ENCODE measurements around the gene CYYR1. TPM values are rescaled to one million over a fixed set of nuclear protein-coding genes. Genes with fewer than 3 reads are reported as not detected.

CYYR1 gene
- polyA plus RNA-seq, 1 donor from 2014 or later = 0.62 TPM

DNA sequence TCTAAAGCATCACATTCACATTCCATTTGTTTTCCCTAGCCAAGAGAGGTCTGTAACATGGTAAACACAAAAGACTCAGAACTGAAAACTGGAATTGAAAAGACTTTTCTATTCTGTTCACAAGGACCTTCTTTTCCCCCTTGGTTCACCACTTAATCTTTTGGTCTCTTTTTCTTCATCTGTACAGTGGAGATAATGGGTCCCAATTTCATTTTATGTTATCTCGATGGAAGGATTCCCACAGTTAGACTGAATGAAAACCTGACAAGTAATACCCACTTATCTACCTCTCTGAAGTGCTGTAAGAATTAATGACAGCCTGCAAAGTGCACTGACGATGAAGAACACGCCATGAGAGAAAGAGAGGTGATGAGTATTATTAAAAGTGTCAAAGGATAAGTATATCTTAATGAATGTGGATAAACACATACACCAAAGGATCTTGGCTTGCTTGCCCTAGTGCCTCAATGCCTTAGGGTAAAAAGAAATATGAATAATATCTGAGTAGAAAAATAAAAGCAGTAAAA lies 71.5 kb downstream of the CYYR1 start:
- Histone ChIP-seq H3K4me2 (ENCODE audit: low read length) (peak overlapping the region; percentile 62), H3K9me3 (ENCODE audit: low read length) (no peaks in the 10 kb centered on the region), H3K9me2 (ENCODE audit: insufficient read depth, low read length) (no peaks in the 10 kb centered on the region), H3K27me3 (ENCODE audit: insufficient read depth, low read depth, low read length) (no peaks in the 10 kb centered on the region), H3K36me3 (ENCODE audit: insufficient read depth, low read length) (no peaks in the 10 kb centered on the region), H3F3A (ENCODE audit: insufficient read depth, low read length, poor library complexity, severe bottlenecking) (no peaks in the 10 kb centered on the region), H3K9ac (ENCODE audit: low read length) (no peak overlapping the region), H4K20me1 (ENCODE audit: insufficient read depth) (no peaks in the 10 kb centered on the region), H2AFZ (ENCODE audit: low read depth, low read length) (no peak overlapping the region), H3K79me2 (replicated peaks; ENCODE audit: insufficient read depth, low read length) (peaks cover 5% of the 10 kb centered on the region), H3K4me3 (ENCODE audit: low read length) (peak overlapping the region; percentile 14), H3K27ac (ENCODE audit: low read length) (peak overlapping the region; percentile 66)
- TF ChIP-seq POLR2AphosphoS5 (IDR thresholded peaks at IDR 0.05) (peak; percentile 95), RAD21 (conservative IDR thresholded peaks at IDR 0.05) (peak; percentile 15), EP300 (conservative IDR thresholded peaks at IDR 0.05; ENCODE audit: poor library complexity, severe bottlenecking) (peak; percentile 94), REST (IDR thresholded peaks at IDR 0.05; ENCODE audit: borderline replicate concordance) (peak; percentile 55), MXI1 (conservative IDR thresholded peaks at IDR 0.05; ENCODE audit: poor library complexity, severe bottlenecking) (no peak)
- TF ChIP-seq, protein P1, sequence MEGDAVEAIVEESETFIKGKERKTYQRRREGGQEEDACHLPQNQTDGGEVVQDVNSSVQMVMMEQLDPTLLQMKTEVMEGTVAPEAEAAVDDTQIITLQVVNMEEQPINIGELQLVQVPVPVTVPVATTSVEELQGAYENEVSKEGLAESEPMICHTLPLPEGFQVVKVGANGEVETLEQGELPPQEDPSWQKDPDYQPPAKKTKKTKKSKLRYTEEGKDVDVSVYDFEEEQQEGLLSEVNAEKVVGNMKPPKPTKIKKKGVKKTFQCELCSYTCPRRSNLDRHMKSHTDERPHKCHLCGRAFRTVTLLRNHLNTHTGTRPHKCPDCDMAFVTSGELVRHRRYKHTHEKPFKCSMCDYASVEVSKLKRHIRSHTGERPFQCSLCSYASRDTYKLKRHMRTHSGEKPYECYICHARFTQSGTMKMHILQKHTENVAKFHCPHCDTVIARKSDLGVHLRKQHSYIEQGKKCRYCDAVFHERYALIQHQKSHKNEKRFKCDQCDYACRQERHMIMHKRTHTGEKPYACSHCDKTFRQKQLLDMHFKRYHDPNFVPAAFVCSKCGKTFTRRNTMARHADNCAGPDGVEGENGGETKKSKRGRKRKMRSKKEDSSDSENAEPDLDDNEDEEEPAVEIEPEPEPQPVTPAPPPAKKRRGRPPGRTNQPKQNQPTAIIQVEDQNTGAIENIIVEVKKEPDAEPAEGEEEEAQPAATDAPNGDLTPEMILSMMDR (IDR thresholded peaks at IDR 0.05; ENCODE audit: poor library complexity, severe bottlenecking) = no peak

DNA sequence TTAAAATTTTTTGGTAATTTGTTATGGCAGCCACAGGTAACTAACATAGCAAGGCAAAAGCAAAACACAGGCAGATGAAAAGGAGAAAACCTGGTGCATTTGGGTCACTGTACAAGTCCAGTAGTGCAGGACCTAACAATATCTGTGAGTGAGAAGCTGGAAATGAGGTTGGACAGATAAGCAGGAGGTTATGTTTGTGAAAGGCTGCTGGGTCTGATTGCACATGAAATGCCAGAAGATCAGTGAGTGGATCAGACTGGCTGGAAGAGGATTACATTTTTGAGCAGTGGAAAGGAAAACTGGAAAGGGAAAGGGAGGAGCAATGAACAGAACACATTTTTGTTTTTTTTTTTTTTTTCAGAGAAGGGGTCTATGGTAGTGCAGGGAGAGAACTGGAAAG lies 73.6 kb downstream of the CYYR1 start:
- TF ChIP-seq REST (IDR thresholded peaks at IDR 0.05; ENCODE audit: borderline replicate concordance) = no peak
- Histone ChIP-seq H3K9me3 (ENCODE audit: low read length) (no peaks in the 10 kb centered on the region), H3K27me3 (ENCODE audit: insufficient read depth, low read depth, low read length) (no peaks in the 10 kb centered on the region)

More for the DNA sequence above, 73.6 kb downstream of the CYYR1 start:
- no peaks in the 10 kb centered on the region for H3K79me2 ChIP-seq (replicated peaks; ENCODE audit: insufficient read depth, low read length)
- H3K27ac ChIP-seq (ENCODE audit: low read length) = no peak overlapping the region
- no peak overlapping the region for H3K9ac ChIP-seq (ENCODE audit: low read length)
- no peak overlapping the region for H3K4me3 ChIP-seq (ENCODE audit: low read length)
- H2AFZ ChIP-seq (ENCODE audit: low read depth, low read length) = no peak overlapping the region
- H3K36me3 ChIP-seq (ENCODE audit: insufficient read depth, low read length) = no peaks in the 10 kb centered on the region
- no peak overlapping the region for H3K4me2 ChIP-seq (ENCODE audit: low read length)
- H3F3A ChIP-seq (ENCODE audit: insufficient read depth, low read length, poor library complexity, severe bottlenecking) = no peaks in the 10 kb centered on the region
- no peaks in the 10 kb centered on the region for H3K9me2 ChIP-seq (ENCODE audit: insufficient read depth, low read length)
- no peaks in the 10 kb centered on the region for H4K20me1 ChIP-seq (ENCODE audit: insufficient read depth)

All from neural cell (in vitro differentiated cells).